GM19043 (cell line): ENCODE data around the gene BHMT2.

Source experiments
- ATAC-seq: cut with Tn5 transposase; IDR thresholded peaks from one replicate; pipeline ENCODE4 v1.9.1; 2021; ENCODE audit warnings: low read depth; ENCODE audit not compliant: unreplicated experiment

Gene BHMT2

DNA sequence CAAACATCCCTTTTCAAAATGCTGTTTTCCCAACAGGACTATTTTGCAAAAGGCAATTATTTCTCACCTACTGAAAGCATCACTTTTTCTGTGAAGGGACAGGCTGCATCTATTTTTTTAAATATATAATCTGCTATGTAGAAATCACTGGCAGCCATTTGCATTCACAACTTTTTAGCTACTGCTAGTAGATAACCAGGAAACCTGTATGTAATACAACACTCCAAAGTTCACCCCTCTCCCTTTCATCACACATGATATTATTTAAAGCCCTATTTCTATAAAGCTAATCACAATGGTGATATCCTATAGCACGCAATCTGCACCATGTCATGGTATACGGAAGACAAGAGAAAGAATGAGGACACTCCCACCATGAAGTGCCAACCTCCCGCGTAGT is 9.9 kb upstream of the BHMT2 start:
- no peak for ATAC-seq

- ATAC-seq: no peak
These were observed 7.1 kb upstream of the BHMT2 start for GRCh38 chr5:79062436-79062835.

DNA sequence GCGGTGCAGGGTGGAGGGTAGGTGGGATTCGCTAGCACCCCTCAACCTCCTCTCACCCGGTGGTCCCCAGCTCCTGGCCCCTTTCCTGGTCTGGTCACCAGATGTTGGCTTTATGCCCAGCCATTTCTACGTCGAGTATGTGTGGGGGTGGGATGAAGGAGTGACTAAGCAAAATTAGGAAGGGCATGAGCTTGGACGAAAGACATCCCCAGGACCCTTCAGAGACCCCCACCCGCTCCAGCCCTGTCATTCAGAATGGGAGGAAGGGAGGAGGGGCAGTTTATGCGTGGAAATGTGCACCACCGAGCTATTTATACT is 742 bp downstream of the BHMT2 start:
- no peak for ATAC-seq

DNA sequence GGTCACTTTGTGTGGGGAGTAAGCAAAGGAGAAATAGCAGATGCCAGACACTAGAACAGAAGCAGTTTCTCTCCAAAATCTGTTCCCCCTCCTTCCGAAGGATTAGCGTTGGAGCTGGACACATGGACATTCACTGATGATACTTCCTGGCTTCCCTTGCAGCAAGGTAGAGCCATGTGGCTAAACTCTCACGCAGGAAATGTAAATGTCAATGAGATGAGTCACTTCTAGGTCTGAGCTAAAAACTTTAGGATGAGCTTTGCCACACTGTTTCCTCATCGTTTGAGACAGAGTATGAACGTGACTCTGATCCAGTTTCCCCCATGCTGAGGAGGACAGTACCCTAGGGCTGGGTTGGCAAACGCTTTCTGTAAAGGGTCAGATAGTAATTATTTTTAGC is 5.1 kb downstream of the BHMT2 start:
- ATAC-seq: no peak

DNA sequence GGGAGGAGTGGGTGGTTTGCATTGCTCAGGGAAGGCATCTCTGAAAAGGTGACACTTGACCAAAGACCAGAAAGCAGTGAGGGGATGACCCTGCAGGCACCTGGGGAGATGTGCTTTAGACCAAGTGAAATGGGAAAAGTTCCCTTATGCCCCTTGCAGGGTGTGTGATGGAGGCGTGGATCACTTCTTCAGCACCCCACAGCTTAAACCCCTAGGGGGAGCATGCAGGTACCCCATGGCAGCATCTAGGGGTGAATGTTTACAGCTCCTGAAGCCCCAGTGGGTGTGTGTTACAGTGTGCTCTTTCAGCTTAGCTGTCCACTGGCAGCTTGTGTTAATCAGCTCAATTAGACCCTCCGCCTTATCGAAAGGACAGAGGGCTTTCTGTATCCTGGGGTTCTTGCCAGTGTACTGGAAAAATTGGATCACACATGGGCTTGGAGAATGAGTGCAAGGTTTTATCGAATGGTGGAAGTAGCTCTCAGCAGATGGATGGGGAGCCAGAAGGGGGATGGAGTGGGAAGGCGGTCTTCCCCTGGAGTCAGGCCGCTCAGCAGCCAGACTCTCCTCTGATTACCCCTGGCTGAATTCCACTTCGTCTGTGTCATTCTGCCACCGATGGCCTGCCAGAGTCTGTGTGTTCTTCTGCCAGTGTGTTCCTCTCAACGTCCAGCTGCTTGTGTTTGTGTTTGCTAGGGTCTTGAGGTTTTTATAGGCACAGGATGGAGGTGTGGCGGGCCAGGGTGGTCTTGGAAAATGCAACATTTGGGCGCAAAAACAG is 6.3 kb downstream of the BHMT2 start:
- ATAC-seq: no peak

GRCh38 chr5:79076819-79077218 is 7.3 kb downstream of the BHMT2 start:
- ATAC-seq: no peak

- no peak for ATAC-seq
These were observed 8.3 kb downstream of the BHMT2 start for GRCh38 chr5:79077680-79078365.

DNA sequence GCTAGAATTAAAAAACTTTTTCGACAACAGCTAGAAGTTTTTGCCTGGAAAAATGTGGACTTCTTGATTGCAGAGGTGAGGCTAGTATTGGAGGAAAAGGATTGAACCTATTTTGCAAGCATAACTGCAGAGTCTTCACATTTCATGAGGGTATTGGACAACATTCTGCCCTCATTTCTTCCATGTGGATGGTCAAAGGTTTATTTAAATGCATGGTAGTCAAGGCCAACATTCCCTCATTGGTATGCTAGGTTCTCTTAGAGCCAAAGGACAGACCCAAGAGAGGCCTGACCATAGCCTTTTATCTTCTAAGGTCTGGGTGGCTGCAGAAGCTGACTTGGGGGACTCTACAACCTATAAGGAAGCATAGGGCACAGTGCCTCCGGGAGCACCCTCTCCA is 11.2 kb downstream of the BHMT2 start:
- no peak for ATAC-seq

DNA sequence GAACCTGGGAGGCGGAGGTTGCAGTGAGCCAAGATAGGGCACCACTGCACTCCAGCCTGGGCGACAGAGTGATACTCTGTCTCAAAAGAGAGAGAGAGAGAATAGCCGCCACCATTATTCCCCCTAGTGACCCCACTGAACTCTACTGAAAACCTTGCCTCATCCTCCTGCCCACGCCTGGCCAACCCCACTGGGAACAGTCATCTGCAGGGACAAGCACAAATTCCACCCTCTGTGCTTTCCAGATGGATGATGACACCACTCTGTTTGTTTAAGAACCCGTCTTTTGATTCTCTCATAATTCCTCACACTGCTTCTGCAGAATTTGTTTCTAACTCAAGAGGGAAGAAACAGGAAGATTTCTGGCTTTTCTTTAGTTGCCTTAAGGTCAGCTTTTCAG is 12.2 kb downstream of the BHMT2 start:
- ATAC-seq: no peak

DNA sequence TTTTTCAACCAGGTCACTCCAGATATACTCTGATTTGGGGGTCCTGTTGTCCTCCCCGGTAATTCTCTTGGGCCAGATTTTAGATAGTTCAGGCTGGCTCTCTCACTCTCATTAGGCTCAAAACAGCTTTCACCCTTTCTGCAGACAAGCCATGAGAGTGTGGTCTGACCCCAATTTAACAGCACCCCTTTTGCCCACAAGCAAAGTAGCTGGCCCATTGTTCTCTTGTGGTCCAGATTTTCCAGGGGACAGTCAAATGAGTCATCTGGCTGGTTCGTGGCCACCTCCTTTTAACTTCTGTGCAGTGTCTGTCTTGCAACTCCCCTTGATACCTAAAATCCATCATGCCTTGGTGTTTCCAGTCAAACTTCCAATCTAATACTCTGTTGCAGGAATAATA is 16.5 kb downstream of the BHMT2 start:
- no peak for ATAC-seq

DNA sequence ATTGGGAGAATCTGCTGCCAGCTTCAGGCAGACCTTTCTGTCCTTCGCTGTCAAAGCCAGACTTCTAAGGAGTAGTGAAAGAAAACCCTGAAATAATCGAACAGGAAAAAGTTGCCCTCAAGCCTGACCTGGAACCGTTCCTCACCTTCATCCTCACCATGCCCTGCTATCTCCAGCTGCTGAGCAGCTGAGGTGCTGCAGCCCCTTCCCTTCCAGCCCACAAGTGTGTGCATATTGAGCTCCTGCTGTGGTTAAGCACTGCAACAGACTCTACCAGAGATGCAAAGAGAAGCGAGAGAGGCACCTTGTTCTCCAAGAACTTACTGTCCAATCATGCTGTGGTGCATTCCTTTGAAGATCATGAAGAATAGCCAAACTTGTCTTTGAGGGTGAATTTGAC is 18.9 kb downstream of the BHMT2 start:
- no peak for ATAC-seq

DNA sequence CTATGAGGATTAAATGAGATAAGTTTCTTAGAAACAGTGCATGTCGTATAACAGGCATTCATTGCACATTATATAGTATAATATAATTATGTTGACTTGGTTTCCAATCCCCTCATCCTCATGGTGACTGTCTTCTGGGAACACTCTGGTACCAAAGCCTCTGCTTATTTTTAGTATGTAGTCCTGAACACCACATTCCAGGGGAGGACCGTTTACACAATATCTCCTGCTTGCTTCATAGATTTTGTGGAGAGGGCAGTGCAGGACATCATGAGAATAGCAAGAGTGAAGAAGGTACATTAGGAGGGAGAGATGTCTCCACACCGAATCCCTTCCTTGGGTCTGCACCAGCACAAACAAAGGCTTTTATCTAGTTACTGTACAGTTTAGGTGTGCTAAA is 21.5 kb downstream of the BHMT2 start:
- ATAC-seq: no peak

DNA sequence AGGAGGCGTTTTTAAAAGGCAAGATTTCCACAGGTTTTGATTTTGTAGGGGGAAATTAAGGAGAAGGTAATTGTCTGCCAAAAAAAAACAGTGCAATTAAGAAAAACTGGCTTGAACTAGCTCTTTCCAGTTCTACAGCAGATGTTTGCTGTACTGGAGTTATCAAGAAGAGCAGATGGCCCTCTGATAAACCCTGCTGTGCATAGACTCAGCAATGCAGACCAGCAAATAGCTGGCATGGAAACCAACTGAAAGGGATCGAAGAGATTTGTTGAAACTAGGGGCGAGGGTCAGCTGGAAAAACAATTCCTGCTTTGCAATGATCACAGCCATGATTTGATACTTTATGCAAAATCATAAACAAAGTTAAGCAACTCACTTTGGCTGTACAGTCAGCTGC is 24.2 kb downstream of the BHMT2 start:
- ATAC-seq: no peak

DNA sequence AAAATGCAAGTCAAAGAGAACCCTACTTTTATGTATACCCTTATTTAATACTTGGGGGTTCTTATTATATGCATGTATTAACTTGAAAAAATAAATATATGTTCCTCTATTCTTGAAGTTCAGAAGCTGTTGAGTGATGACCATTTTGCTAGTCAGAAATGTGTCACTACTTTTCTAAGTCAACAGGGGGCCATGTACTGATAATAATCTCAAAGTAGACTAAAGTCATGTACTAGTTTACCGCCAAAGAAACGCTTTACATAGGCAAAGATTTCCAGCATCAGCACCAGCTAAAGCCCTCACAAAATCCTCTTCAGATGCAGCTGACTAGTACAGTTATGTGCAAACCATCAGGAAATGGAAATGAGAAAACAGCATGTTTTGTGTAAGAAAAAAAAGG is 36.3 kb downstream of the BHMT2 start:
- no peak for ATAC-seq

DNA sequence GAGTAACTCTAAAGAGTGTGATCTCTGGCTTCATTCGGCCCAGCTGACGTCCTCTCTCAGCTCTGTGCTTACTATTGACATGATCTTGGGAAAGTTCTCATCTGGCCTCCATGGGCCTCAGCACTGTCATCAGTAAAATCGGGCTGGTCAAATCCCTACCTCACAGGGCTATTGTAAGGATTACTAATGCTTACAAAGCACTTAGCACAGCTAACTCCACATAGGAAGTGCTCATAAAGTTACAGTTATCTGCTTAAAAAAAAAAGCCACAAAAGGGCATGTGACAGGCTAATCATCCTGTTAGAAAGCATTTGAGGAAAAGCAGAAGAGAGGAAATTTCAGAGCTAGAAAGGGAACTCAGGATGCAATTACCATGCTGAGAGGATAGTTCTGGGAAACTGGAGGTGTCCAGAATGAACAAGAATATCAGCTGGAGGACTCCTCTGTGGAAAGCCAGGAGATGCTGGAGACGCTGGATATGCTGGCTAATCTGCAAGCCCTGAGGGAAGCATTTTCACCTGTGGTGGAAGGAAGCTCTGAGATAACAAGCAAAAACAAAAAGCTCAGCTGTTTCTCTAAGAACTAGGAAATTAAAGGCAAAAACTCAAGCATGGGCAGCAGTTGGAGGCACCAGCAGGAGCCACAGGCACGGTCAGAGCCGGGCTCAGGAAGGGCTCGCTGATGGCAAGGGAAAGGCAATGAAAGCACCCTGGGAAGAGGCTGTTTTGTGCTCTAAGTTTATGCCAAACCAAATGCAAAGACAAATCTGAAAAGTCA is 37.6 kb downstream of the BHMT2 start:
- ATAC-seq: no peak

- no peak for ATAC-seq
These were observed 38.5 kb downstream of the BHMT2 start for GRCh38 chr5:79108086-79108485.

GRCh38 chr5:79108792-79109191 is 39.2 kb downstream of the BHMT2 start:
- no peak for ATAC-seq

DNA sequence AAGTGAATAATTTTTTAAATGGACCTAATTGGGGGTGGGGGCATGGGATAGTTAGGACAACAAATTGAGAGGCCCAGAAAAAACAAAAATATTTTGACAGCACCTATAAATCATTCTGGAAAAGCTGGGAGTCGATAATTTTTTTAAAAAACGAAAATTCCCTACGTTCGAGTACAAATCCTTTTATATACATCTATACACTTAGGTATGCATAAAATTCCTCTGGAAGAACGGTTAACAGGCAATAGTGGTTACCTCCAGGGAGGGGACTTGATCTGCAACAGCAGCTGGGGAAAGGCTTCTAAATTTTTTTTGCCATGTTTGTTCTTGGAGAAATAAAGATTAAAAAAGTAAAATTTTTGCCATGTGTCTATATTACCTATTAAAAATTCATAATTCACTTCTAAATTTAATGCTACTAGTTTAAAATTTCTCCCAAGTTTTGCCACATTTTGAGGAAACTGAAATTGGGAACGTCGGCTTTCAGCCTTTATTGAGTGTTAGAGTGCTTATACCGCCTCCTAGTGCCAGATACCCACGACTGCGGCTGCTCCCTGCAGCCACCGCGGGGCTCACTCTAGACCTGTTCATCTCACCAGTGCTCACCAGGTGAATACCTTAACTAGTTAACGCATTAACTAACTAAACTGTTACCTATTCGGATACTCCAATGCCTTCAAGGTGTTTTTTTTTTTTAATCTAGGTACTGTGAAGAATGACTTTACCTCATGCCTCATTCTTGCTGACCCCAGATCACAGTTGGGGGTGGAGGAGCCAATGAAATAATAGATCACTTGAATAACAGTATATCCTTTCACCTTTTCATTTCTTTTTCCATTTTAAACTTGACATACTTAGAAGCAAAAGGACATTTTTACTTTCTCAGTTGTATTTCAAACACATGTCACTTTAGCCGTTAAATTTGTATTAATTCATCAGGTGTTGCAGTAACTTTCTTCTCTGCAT is 40.2 kb downstream of the BHMT2 start:
- no peak for ATAC-seq

DNA sequence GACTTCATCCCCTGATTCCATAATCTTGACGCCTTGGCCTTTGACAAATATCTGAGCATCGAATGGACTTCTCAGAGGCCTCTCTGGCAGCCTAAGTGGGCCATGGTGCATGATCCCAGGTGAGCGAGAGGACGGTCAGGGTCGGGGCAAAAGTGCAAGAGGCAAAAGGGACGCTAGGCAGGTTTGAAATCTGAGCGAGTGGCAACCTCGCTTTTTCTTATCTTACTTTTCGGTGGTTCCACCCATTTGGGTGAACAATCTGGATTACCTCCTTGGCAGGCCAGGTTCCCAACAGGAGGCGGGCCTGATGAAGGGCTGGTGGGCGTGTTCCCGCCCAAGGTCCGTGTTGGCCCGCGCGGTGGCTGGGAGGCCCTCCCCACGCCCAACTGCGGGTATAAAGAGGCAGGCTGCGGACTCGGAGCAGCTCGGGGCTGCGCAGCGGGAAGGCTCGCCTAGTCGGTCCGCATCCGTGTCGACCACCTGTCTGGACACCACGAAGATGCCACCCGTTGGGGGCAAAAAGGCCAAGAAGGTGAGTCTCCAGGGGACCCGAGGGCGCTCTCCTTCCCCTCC is 41.9 kb downstream of the BHMT2 start, which contains the start of gene BHMT:
BHMT (plus strand) TSS at position 423 of the 573 bp plus-strand sequence; CDS start at position 500, 77 bp downstream.
- ATAC-seq: no peak
